HG02938 (cell line): ENCODE results near the gene CEMIP2.
"Not testable (repeated sequence)": the region's sequence is repeated elsewhere in the genome, so short reads cannot be mapped to it uniquely, and the experiment has no call there.

Source experiments
- ATAC-seq: cut with Tn5 transposase; IDR thresholded peaks from one replicate; pipeline ENCODE4 v1.9.1; 2021; ENCODE audit warnings: mild to moderate bottlenecking, moderate library complexity; ENCODE audit not compliant: unreplicated experiment

CEMIP2 gene

GRCh38 chr9:71719562-71719961 lies 48.8 kb downstream of the CEMIP2 start:
- ATAC-seq = no peak

- no peak for ATAC-seq
Observed at GRCh38 chr9:71719088-71719487, 49.2 kb downstream of the CEMIP2 start.

- ATAC-seq = no peak
Observed at GRCh38 chr9:71716138-71716909, 52.0 kb downstream of the CEMIP2 start.

GRCh38 chr9:71710856-71711255 lies 57.5 kb downstream of the CEMIP2 start:
- ATAC-seq = no peak

GRCh38 chr9:71710201-71710600 lies 58.1 kb downstream of the CEMIP2 start:
- ATAC-seq = no peak

- no peak for ATAC-seq
Observed at GRCh38 chr9:71709384-71709783, 58.9 kb downstream of the CEMIP2 start.

GRCh38 chr9:71706176-71706575 lies 62.1 kb downstream of the CEMIP2 start:
- no peak for ATAC-seq

GRCh38 chr9:71704796-71705195 lies 63.5 kb downstream of the CEMIP2 start:
- no peak for ATAC-seq

GRCh38 chr9:71703172-71703872 lies 65.0 kb downstream of the CEMIP2 start:
- ATAC-seq = no peak

GRCh38 chr9:71697882-71698281 lies 70.4 kb downstream of the CEMIP2 start:
- no peak for ATAC-seq

- ATAC-seq = no peak
Observed at GRCh38 chr9:71694332-71694731, 74.0 kb downstream of the CEMIP2 start.

GRCh38 chr9:71693607-71694006 lies 74.7 kb downstream of the CEMIP2 start:
- ATAC-seq = no peak

- no peak for ATAC-seq
Observed at GRCh38 chr9:71692337-71692736, 76.0 kb downstream of the CEMIP2 start.

GRCh38 chr9:71691576-71691975 lies 76.7 kb downstream of the CEMIP2 start:
- not testable (repeated sequence) for ATAC-seq

GRCh38 chr9:71690689-71691435 lies 77.5 kb downstream of the CEMIP2 start:
- no peak for ATAC-seq

GRCh38 chr9:71690063-71690688 lies 78.1 kb downstream of the CEMIP2 start:
- ATAC-seq = no peak

GRCh38 chr9:71687676-71688075 lies 80.6 kb downstream of the CEMIP2 start:
- no peak for ATAC-seq

- ATAC-seq = no peak
Observed at GRCh38 chr9:71685988-71686387, 82.3 kb downstream of the CEMIP2 start.

GRCh38 chr9:71685394-71685793 lies 82.9 kb downstream of the CEMIP2 start:
- ATAC-seq = no peak

- ATAC-seq = no peak
Observed at GRCh38 chr9:71684566-71684965, 83.7 kb downstream of the CEMIP2 start.

GRCh38 chr9:71683598-71684235 lies 84.6 kb downstream of the CEMIP2 start:
- no peak for ATAC-seq
